OCI-LY1 (cell line): ENCODE results near the gene FRMD5.

Experiments used
- H2AFZ ChIP-seq: fragments of 200-600 bp; sonication (generic), shearing (Covaris generic); 2 replicates; pipeline ENCODE4 v1.6.0; 2014; ENCODE audit warnings: antibody characterized with exemption, mild to moderate bottlenecking, low read length
- H3F3A ChIP-seq: fragments of 200-600 bp; sonication (generic), shearing (Covaris generic); 2 replicates; pipeline ENCODE4 v1.6.0; 2014; ENCODE audit warnings: mild to moderate bottlenecking, antibody characterized with exemption, low read length, moderate library complexity; ENCODE audit not compliant: insufficient read depth
- H3K27ac ChIP-seq: fragments of 200-600 bp; sonication (generic); 2 replicates; pipeline ENCODE4 v1.5.1; 2014; ENCODE audit warnings: low read length, mixed run types, mild to moderate bottlenecking, low read depth; ENCODE audit not compliant: poor library complexity, severe bottlenecking
- H3K27me3 ChIP-seq: fragments of 200-600 bp; sonication (generic); 2 replicates; pipeline ENCODE4 v1.6.0; 2014; ENCODE audit warnings: antibody characterized with exemption, mild to moderate bottlenecking, low read length, moderate library complexity; ENCODE audit not compliant: insufficient read depth
- H3K36me3 ChIP-seq: fragments of 200-600 bp; sonication (generic); 2 replicates; pipeline ENCODE4 v1.6.1; 2014; ENCODE audit warnings: mild to moderate bottlenecking, antibody characterized with exemption, low read length, moderate library complexity, mixed read lengths; ENCODE audit not compliant: insufficient read depth
- H3K4me1 ChIP-seq: fragments of 200-600 bp; sonication (generic); 2 replicates; pipeline ENCODE4 v1.5.1; 2014; ENCODE audit warnings: mild to moderate bottlenecking, low read length, moderate library complexity; ENCODE audit not compliant: insufficient read depth, severe bottlenecking
- H3K4me2 ChIP-seq: fragments of 200-600 bp; sonication (generic), shearing (Covaris generic); 2 replicates; pipeline ENCODE4 v1.6.1; 2014; ENCODE audit warnings: low read length
- H3K4me3 ChIP-seq: fragments of 200-600 bp; sonication (generic); 2 replicates; pipeline ENCODE4 v1.5.1; 2014; ENCODE audit warnings: low read length, low read depth, mild to moderate bottlenecking, mixed read lengths; ENCODE audit not compliant: poor library complexity, severe bottlenecking
- H3K79me2 ChIP-seq: fragments of 200-600 bp; shearing (Covaris generic); 2 replicates; pipeline ENCODE4 v1.6.1; 2016; ENCODE audit warnings: mixed run types, low read length, mixed read lengths; ENCODE audit not compliant: insufficient read depth
- H3K9ac ChIP-seq: fragments of 200-600 bp; sonication (generic), shearing (Covaris generic); 2 replicates; pipeline ENCODE4 v1.6.1; 2014; ENCODE audit warnings: mild to moderate bottlenecking, low read length, mixed read lengths
- H3K9me2 ChIP-seq: fragments of 200-600 bp; sonication (generic), shearing (Covaris generic); 2 replicates; pipeline ENCODE4 v1.6.1; 2014; ENCODE audit warnings: low read depth, mild to moderate bottlenecking, low read length, mixed read lengths
- H3K9me3 ChIP-seq: fragments of 200-600 bp; shearing (Covaris generic); 2 replicates; pipeline ENCODE4 v1.6.1; 2014; ENCODE audit warnings: low read length, mixed read lengths
- H4K20me1 ChIP-seq: fragments of 200-600 bp; sonication (generic), shearing (Covaris generic); 2 replicates; pipeline ENCODE4 v1.6.0; 2016; ENCODE audit warnings: mild to moderate bottlenecking, low read length; ENCODE audit not compliant: insufficient read depth
- CTCF ChIP-seq: fragments of 200-600 bp; sonication (generic), shearing (Covaris generic); IDR thresholded peaks from 2 replicates; pipeline ENCODE4 v1.5.1; 2017; ENCODE audit warnings: mild to moderate bottlenecking, antibody characterized with exemption, low read length, moderate library complexity, mixed read lengths
- EZH2 ChIP-seq: fragments of 200-600 bp; sonication (generic), shearing (Covaris generic); IDR thresholded peaks from 2 replicates; pipeline ENCODE4 v1.8.0; 2017; ENCODE audit warnings: borderline replicate concordance, mixed run types, mild to moderate bottlenecking, antibody characterized with exemption, low read length, moderate library complexity, mixed read lengths

The FRMD5 gene

GRCh38 chr15:44101286-44101685, 93.8 kb downstream of the FRMD5 start:
- TF ChIP-seq EZH2 (no peak), CTCF (no peak)
- Histone ChIP-seq H3K4me1 (no peaks in the 10 kb centered on the region), H3K4me3 (no peak overlapping the region), H3K9ac (no peak overlapping the region), H2AFZ (no peak overlapping the region), H4K20me1 (no peaks in the 10 kb centered on the region), H3K79me2 (no peaks in the 10 kb centered on the region), H3K27me3 (no peaks in the 10 kb centered on the region), H3K9me3 (no peaks in the 10 kb centered on the region), H3F3A (no peaks in the 10 kb centered on the region), H3K4me2 (no peak overlapping the region), H3K27ac (no peak overlapping the region), H3K9me2 (no peaks in the 10 kb centered on the region), H3K36me3 (no peaks in the 10 kb centered on the region)

DNA sequence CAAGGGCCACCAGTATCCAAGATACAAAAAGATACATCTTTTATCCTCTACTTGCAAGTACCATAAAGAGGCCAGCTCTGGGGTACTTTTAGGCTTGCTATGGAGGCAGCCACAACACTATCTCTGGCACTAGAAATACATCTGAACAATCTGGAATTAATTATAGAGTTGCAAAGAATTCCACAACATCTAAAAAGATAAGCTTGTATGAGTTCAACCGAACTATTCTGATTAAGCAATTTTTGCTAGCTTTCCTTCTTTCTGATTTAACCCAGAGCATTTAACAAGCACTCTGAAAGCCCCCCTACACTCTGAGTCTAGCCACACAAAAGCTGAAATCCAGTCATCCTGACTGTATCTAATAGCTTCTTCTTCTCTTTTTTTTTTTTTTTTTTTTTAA, 95.4 kb downstream of the FRMD5 start:
- Histone ChIP-seq H3K4me1 (no peaks in the 10 kb centered on the region), H3K9ac (no peak overlapping the region), H3K4me3 (no peak overlapping the region), H3K79me2 (no peaks in the 10 kb centered on the region), H4K20me1 (no peaks in the 10 kb centered on the region), H2AFZ (no peak overlapping the region), H3K4me2 (no peak overlapping the region), H3K9me2 (no peaks in the 10 kb centered on the region), H3K9me3 (no peaks in the 10 kb centered on the region), H3K36me3 (no peaks in the 10 kb centered on the region), H3F3A (no peaks in the 10 kb centered on the region), H3K27me3 (no peaks in the 10 kb centered on the region), H3K27ac (no peak overlapping the region)
- TF ChIP-seq CTCF (no peak), EZH2 (no peak)

- H3F3A ChIP-seq: no peaks in the 10 kb centered on the region
- H4K20me1 ChIP-seq: no peaks in the 10 kb centered on the region
- no peak overlapping the region for H2AFZ ChIP-seq
- H3K27ac ChIP-seq: no peak overlapping the region
- H3K4me3 ChIP-seq: no peak overlapping the region
- TF ChIP-seq CTCF (no peak), EZH2 (no peak)
- no peaks in the 10 kb centered on the region for H3K27me3 ChIP-seq
- H3K36me3 ChIP-seq: no peaks in the 10 kb centered on the region
- H3K79me2 ChIP-seq: no peaks in the 10 kb centered on the region
- H3K4me1 ChIP-seq: no peaks in the 10 kb centered on the region
- H3K9me2 ChIP-seq: no peaks in the 10 kb centered on the region
- no peak overlapping the region for H3K9ac ChIP-seq
- no peaks in the 10 kb centered on the region for H3K9me3 ChIP-seq
- no peak overlapping the region for H3K4me2 ChIP-seq
Observed at GRCh38 chr15:44097552-44097951, 97.5 kb downstream of the FRMD5 start.
